ENCODE measurements around the gene DVL1. TPM values are rescaled to one million over a fixed set of nuclear protein-coding genes. Genes with fewer than 3 reads are reported as not detected.

DVL1 gene
- 35.1 TPM for polyA plus RNA-seq (2013, experiment 1 of 2)
- 36.8 TPM for polyA plus RNA-seq (2013, experiment 2 of 2)

DNA sequence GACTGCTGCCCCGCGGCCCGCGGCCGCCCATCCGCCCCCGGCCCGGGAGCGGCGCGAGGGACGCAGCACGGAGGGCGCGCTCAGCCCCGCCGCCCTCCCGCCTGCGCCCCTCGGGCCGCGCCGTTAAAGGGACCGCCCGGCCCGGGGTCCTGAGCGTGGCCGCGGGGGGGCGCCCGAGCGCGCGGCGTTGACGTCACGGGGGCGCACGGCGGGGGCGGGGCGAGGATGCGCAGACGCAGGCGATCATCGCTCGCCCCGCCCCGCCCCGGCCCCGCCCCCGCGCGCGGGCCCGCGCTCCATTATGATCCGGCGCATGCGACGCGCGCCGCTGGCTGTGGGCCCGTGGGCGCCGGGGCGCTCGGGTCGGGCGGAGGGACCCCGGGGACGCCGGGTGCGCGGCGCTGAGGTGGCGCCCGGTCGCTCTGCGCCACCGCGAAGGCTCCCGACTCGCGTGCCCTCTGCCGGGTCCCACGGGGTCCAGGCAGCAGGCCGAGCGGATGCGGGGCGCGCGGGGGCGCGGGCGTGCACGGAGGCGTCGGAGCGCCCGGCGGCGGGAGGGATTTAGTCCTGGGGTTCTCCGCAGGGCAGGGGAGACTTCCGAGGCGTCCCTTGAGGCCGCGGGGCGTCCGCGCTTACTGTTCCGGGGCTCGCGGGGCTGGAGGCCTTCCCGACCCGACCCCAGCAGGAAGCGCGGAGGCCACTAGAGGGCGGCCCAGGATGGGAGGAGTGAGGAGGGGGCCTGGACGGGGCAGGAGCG lies at the start of gene DVL1:
Gene DVL1 (minus strand): TSS at position 163 of the 757 bp plus-strand sequence. CDS start 353 bp downstream, outside the sequence.
- Histone ChIP-seq H3K9ac (ENCODE audit: low read depth, low read length) (peak within 1 kb of the TSS; percentile 96), H3K4me3 (ENCODE audit: low read length) (peak within 1 kb of the TSS; percentile 95), H3K9me3 (ENCODE audit: insufficient read depth, low read depth, low read length) (no peaks in the 10 kb centered on the region), H3K36me3 (ENCODE audit: insufficient read depth, low read length) (no peaks in the 10 kb centered on the region), H3K27ac (ENCODE audit: low read depth, low read length) (peak within 1 kb of the TSS; percentile 89), H3K27me3 (ENCODE audit: insufficient read depth, low read length) (peaks cover under 1% of the 10 kb centered on the region; the same call in 1 of the 2 replicates), H3K4me1 (ENCODE audit: insufficient read depth, low read length) (peaks cover 8% of the 10 kb centered on the region; the same call in 1 of the 2 replicates)
- WGBS, result under 1% methylated on average over 117 of the region's 122 CpGs

DNA sequence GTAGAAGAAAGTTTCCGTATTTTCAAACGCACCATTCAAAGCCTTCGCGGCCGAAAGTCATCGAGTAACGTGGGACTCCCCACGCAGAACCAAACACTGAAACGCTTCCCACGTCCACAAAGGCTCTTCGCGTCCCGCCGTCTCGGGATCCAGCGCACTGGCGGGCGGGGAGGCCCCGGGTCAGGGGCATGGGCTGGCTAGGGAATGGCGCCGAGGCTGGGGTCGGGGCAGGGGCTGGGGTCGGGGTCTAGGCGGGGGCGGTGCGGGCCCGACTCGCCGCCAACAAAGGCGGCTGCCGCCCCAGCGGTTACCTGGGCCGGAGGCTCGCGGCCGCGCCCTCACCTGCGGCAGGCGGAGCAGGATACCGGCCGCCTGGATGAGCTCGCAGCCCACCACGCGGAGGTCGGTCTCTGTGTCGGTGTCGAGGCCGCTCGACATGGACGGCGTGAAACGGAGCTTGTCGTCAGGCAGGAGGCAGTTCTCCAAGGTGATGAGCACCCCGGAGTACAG lies 49.5 kb upstream of the DVL1 start:
- WGBS, result 1% methylated on average over 54 of the region's 54 CpGs
- Histone ChIP-seq H3K4me1 (ENCODE audit: insufficient read depth, low read length) (peaks cover 9% of the 10 kb centered on the region), H3K9me3 (ENCODE audit: insufficient read depth, low read depth, low read length) (no peaks in the 10 kb centered on the region), H3K9ac (ENCODE audit: low read depth, low read length) (peak overlapping the region; percentile 98), H3K27ac (ENCODE audit: low read depth, low read length) (peak overlapping the region; percentile 91), H3K27me3 (ENCODE audit: insufficient read depth, low read length) (no peaks in the 10 kb centered on the region), H3K36me3 (ENCODE audit: insufficient read depth, low read length) (peaks cover 76% of the 10 kb centered on the region), H3K4me3 (ENCODE audit: low read length) (peak overlapping the region; percentile 99)

DNA sequence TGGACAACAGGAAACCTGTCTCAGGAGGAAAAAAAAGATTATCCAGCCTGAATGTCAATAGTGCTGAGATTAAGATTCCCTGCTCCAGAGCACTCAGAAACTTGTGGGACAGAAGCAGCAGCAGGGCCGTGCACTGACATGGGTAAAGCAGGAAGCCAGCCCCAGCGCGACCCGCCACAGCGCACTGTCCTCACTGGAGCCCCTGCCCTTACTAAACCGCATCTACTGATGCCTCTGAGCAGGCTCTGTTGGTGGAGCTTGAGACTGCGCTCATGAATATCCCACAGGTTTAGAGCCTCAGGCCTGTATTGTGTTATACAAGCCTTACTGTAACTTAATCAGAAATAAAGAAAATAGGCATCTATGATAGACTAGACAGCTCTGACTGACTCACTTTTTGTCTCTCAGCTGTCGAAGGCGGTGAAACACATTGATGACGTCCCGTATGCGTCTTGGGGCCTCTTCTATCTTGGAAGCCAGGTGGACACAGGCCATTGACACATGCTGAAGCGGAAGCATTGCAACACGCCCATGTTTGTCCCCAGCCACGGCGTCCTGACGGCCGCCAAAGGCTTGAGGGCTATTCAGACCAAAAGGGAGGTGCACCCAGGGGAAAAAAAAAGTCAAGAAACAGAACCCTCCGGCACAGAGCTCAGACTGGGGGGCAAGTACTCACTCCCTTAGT lies 48.8 kb upstream of the DVL1 start:
- Histone ChIP-seq H3K9ac (ENCODE audit: low read depth, low read length) (peak overlapping the region; percentile 98), H3K9me3 (ENCODE audit: insufficient read depth, low read depth, low read length) (no peaks in the 10 kb centered on the region), H3K27ac (ENCODE audit: low read depth, low read length) (peak overlapping the region; percentile 91; the same call in 1 of the 2 replicates), H3K4me3 (ENCODE audit: low read length) (peak overlapping the region; percentile 99), H3K36me3 (ENCODE audit: insufficient read depth, low read length) (peaks cover 77% of the 10 kb centered on the region), H3K4me1 (ENCODE audit: insufficient read depth, low read length) (peaks cover 9% of the 10 kb centered on the region), H3K27me3 (ENCODE audit: insufficient read depth, low read length) (no peaks in the 10 kb centered on the region)
- WGBS, result 69% methylated on average over 19 of the region's 19 CpGs

DNA sequence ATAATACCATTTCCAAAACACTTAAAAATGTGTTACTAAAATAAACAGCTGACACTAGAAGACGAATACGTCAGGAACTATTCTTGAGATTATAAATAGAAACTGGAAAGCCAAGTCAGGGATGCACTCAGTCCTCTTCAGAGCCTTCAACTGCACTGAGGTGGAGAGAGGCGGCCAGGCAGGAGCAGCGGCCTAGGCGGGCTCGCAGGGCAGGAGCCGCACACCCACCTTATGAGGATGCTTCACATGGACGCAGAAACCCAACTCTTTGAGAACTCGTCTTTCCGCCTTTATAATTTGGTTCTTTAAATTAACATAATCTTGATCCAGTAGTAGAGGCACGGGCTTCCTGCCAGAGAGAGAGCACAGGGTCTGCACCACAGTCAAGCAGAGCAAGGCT lies 45.9 kb upstream of the DVL1 start:
- WGBS, result 98% methylated on average over 11 of the region's 11 CpGs
- Histone ChIP-seq H3K4me3 (ENCODE audit: low read length) (no peak overlapping the region), H3K27ac (ENCODE audit: low read depth, low read length) (no peak overlapping the region), H3K27me3 (ENCODE audit: insufficient read depth, low read length) (no peaks in the 10 kb centered on the region), H3K9ac (ENCODE audit: low read depth, low read length) (no peak overlapping the region), H3K4me1 (ENCODE audit: insufficient read depth, low read length) (peaks cover 9% of the 10 kb centered on the region), H3K36me3 (ENCODE audit: insufficient read depth, low read length) (peaks cover 77% of the 10 kb centered on the region), H3K9me3 (ENCODE audit: insufficient read depth, low read depth, low read length) (no peaks in the 10 kb centered on the region)

DNA sequence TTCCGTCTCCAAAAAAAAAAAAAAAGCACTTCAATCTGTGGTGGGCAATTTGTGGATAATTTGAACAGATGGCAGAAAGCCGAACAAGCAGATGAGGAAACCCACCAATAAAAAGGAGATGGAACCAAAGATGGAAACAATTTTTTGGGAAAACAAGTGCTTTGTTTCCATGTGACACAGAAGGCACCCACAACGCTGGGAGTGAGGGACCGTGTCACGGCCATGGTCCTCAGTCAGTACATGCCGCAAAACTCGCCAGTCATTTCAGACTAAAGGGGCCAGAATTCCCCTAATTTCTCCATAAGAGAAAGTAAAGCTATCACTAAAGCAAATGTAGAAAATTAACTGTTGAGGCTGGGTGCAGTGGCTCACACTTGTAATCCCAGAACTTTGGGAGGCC lies 44.9 kb upstream of the DVL1 start:
- Histone ChIP-seq H3K9me3 (ENCODE audit: insufficient read depth, low read depth, low read length) (no peaks in the 10 kb centered on the region), H3K27me3 (ENCODE audit: insufficient read depth, low read length) (no peaks in the 10 kb centered on the region), H3K36me3 (ENCODE audit: insufficient read depth, low read length) (peaks cover 88% of the 10 kb centered on the region), H3K27ac (ENCODE audit: low read depth, low read length) (no peak overlapping the region), H3K4me1 (ENCODE audit: insufficient read depth, low read length) (peaks cover 9% of the 10 kb centered on the region), H3K4me3 (ENCODE audit: low read length) (no peak overlapping the region), H3K9ac (ENCODE audit: low read depth, low read length) (no peak overlapping the region)
- WGBS, result 96% methylated on average over 7 of the region's 7 CpGs

DNA sequence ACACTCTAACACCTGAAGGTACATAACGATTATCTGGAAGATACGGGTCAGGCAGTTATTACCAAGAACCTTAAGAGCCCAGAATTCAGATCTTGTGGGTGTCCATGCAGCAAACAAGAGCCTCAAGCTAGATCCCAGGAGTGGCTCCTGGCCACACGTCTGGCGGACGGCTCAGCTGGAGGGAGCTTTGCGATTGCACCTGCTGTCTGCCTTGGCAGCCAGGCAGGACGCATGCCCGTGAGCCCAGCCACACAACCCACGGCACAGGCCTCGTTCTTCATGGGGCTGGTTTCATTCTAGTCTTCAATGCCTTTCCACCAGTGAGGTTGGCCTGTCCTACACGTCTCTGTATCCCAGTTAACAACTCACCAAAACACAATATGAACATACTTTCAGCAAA lies 44.2 kb upstream of the DVL1 start:
- no peak overlapping the region for H3K27ac ChIP-seq (ENCODE audit: low read depth, low read length)
- no peaks in the 10 kb centered on the region for H3K27me3 ChIP-seq (ENCODE audit: insufficient read depth, low read length)
- no peak overlapping the region for H3K4me3 ChIP-seq (ENCODE audit: low read length)
- H3K9me3 ChIP-seq (ENCODE audit: insufficient read depth, low read depth, low read length), result no peaks in the 10 kb centered on the region
- H3K9ac ChIP-seq (ENCODE audit: low read depth, low read length), result no peak overlapping the region
- peaks cover 95% of the 10 kb centered on the region for H3K36me3 ChIP-seq (ENCODE audit: insufficient read depth, low read length)
- peaks cover 9% of the 10 kb centered on the region for H3K4me1 ChIP-seq (ENCODE audit: insufficient read depth, low read length)
- WGBS, result 96% methylated on average over 11 of the region's 11 CpGs

DNA sequence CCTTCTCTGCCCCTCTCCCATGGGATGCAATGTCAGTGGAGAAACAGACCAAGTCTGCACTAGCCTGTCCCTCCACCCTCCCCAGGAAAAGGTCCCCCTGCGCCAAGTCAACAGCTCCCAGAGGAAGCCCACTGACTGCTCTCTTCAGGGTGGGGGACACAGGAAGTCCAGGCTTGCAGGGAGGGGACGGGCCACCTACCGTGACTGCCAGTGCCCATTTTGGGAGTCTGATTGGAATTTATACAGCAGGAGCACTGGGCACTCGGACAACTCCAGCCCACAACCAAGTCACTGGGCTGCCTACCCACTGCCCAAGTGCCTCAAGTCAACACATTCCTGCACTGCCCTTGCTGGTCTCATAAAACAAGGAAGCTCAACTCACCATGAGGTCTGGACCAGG lies 43.8 kb upstream of the DVL1 start:
- H3K27me3 ChIP-seq (ENCODE audit: insufficient read depth, low read length), result no peaks in the 10 kb centered on the region
- H3K9me3 ChIP-seq (ENCODE audit: insufficient read depth, low read depth, low read length), result no peaks in the 10 kb centered on the region
- WGBS, result 93% methylated on average over 4 of the region's 4 CpGs
- no peak overlapping the region for H3K27ac ChIP-seq (ENCODE audit: low read depth, low read length)
- peaks cover 5% of the 10 kb centered on the region for H3K4me1 ChIP-seq (ENCODE audit: insufficient read depth, low read length)
- H3K4me3 ChIP-seq (ENCODE audit: low read length), result no peak overlapping the region
- H3K36me3 ChIP-seq (ENCODE audit: insufficient read depth, low read length), result peaks cover 95% of the 10 kb centered on the region
- H3K9ac ChIP-seq (ENCODE audit: low read depth, low read length), result no peak overlapping the region

DNA sequence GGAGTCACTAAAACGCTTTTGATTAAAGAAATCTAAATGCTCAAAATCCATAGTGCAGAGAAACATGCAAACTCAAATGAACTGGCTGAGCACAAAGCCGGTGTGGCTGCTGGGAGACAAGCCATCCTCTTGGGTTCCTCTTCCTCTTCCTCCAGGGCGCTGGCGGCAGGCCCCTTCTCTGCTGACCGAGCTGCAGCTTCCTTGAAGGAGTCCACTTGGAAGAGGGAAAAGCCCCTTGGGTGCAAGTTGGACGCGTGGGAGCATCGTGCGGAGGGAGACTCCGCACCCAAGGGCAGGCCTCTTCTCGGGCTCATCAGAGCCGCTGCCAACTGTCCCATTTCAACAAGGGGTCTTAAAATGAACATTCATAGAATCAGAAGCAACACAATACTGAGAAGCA lies 42.0 kb upstream of the DVL1 start:
- no peaks in the 10 kb centered on the region for H3K9me3 ChIP-seq (ENCODE audit: insufficient read depth, low read depth, low read length)

DNA sequence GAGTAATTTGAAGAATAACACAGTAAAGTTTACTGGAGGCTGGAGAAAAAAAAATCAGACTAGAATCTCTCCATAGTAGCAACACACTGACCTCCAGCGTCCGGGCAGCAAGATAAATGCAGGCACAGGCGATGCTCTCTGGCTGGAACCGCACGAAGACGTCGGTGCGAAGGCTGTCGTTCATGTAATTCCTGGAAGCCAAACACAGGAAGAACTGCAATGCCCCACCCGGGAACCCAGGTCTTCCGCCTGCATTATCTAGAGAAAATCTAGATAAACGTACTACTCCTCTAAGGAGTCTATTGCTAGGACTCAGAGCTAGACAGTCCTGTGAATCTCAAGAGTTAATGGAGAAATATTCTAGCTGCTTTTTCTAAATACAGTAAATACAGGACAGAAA lies 41.5 kb upstream of the DVL1 start:
- Histone ChIP-seq H3K4me3 (ENCODE audit: low read length) (no peak overlapping the region), H3K36me3 (ENCODE audit: insufficient read depth, low read length) (peaks cover 99% of the 10 kb centered on the region), H3K27me3 (ENCODE audit: insufficient read depth, low read length) (no peaks in the 10 kb centered on the region), H3K4me1 (ENCODE audit: insufficient read depth, low read length) (no peaks in the 10 kb centered on the region), H3K27ac (ENCODE audit: low read depth, low read length) (no peak overlapping the region), H3K9me3 (ENCODE audit: insufficient read depth, low read depth, low read length) (no peaks in the 10 kb centered on the region), H3K9ac (ENCODE audit: low read depth, low read length) (no peak overlapping the region)
- 97% methylated on average over 12 of the region's 12 CpGs for WGBS

More for the DNA sequence above, 42.0 kb upstream of the DVL1 start:
- peaks cover 99% of the 10 kb centered on the region for H3K36me3 ChIP-seq (ENCODE audit: insufficient read depth, low read length)
- no peaks in the 10 kb centered on the region for H3K4me1 ChIP-seq (ENCODE audit: insufficient read depth, low read length)
- H3K4me3 ChIP-seq (ENCODE audit: low read length), result no peak overlapping the region
- no peak overlapping the region for H3K9ac ChIP-seq (ENCODE audit: low read depth, low read length)
- no peaks in the 10 kb centered on the region for H3K27me3 ChIP-seq (ENCODE audit: insufficient read depth, low read length)
- WGBS, result 97% methylated on average over 12 of the region's 12 CpGs
- H3K27ac ChIP-seq (ENCODE audit: low read depth, low read length), result no peak overlapping the region

DNA sequence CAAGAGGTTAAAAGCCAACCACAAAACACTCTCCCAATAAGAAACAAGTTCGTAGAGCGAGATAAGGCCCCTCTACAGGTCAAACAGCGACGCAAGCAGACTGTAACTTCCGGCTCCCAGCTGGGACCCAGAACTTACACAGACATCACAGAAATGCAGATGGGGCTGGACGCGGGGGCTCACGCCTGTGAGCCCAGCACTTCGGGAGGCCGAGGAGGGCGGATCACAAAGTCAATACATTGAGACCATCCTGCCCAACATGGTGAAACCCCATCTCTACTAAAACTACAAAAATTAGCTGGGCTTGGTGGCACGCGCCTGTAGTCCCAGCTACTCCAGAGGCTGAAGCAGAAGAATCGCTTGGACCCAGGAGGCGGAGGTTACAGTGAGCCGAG lies 38.9 kb upstream of the DVL1 start:
- Histone ChIP-seq H3K4me3 (ENCODE audit: low read length) (no peak overlapping the region), H3K9ac (ENCODE audit: low read depth, low read length) (no peak overlapping the region), H3K4me1 (ENCODE audit: insufficient read depth, low read length) (no peaks in the 10 kb centered on the region), H3K36me3 (ENCODE audit: insufficient read depth, low read length) (peaks cover 78% of the 10 kb centered on the region), H3K9me3 (ENCODE audit: insufficient read depth, low read depth, low read length) (no peaks in the 10 kb centered on the region), H3K27me3 (ENCODE audit: insufficient read depth, low read length) (no peaks in the 10 kb centered on the region), H3K27ac (ENCODE audit: low read depth, low read length) (no peak overlapping the region)
- 98% methylated on average over 16 of the region's 16 CpGs for WGBS

Measured in HUES64 (cell line).